ENCODE measurements around the gene BTNL8. TPM values are rescaled to one million over a fixed set of nuclear protein-coding genes. Genes with fewer than 3 reads are reported as not detected.

Gene BTNL8
- total RNA-seq, 3 donors from 2014 or later: 0.15 to 0.16 TPM; not detected in 1

DNA sequence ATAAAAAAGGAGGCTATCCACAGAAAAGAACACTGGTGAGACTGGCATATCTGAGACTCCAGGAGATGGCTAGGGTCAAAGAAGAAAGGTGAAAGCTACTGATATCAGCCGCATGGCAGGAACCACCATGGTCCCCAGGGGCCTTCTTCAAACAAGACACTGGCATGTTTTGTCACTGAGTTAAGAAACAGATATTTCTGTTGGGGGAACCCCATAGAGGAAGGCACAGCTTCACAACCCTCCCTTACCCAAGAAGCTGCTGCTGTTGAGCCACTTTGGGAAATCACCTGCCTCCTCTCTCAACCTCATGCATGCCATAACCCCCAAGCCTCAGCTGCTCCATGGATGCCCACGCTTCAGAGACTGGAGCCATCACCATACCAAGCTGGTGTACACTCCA is 76.4 kb downstream of the BTNL8 start:
- no peaks in the 10 kb centered on the region for H3K36me3 ChIP-seq
- no peaks in the 10 kb centered on the region for H3K9me3 ChIP-seq
- no peaks in the 10 kb centered on the region for H3K4me1 ChIP-seq
- DNase-seq (ENCODE audit: low spot score in 2 of 2): no peak
- intact Hi-C loops (cut with DNase I; ENCODE audit: low total_unique reads): no loop called here
- no peak overlapping the region for H3K4me3 ChIP-seq
- no peak overlapping the region for H3K27ac ChIP-seq
- no peaks in the 10 kb centered on the region for H3K27me3 ChIP-seq
- TF ChIP-seq, protein P1, sequence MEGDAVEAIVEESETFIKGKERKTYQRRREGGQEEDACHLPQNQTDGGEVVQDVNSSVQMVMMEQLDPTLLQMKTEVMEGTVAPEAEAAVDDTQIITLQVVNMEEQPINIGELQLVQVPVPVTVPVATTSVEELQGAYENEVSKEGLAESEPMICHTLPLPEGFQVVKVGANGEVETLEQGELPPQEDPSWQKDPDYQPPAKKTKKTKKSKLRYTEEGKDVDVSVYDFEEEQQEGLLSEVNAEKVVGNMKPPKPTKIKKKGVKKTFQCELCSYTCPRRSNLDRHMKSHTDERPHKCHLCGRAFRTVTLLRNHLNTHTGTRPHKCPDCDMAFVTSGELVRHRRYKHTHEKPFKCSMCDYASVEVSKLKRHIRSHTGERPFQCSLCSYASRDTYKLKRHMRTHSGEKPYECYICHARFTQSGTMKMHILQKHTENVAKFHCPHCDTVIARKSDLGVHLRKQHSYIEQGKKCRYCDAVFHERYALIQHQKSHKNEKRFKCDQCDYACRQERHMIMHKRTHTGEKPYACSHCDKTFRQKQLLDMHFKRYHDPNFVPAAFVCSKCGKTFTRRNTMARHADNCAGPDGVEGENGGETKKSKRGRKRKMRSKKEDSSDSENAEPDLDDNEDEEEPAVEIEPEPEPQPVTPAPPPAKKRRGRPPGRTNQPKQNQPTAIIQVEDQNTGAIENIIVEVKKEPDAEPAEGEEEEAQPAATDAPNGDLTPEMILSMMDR (IDR thresholded peaks at IDR 0.05): no peak
- TF ChIP-seq POLR2AphosphoS5 (IDR thresholded peaks at IDR 0.05) (no peak), POLR2A (IDR thresholded peaks at IDR 0.05) (no peak)

DNA sequence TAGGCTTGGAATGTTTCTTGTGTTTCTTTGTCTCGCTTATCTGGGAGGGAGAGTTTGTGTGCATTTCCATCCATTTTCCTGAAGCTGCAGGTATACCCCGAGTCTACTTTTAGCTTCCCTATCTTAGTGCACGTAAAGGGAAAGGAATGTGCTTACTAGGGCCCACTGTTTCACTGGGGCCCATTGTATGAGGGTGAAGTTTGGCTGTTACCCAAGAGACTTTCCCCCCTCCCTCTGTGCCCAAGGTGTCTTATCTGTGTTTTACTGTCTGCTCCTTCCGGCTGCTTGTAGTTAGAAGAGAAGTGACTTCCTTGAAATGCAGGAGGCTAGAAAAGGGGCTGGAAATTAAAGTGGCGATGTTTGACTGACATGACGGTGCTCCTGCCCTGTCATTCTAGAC is 77.6 kb downstream of the BTNL8 start:
- H3K36me3 ChIP-seq: no peaks in the 10 kb centered on the region
- DNase-seq (ENCODE audit: low spot score in 2 of 2): no peak
- intact Hi-C loops (cut with DNase I; ENCODE audit: low total_unique reads): no loop called here
- no peaks in the 10 kb centered on the region for H3K9me3 ChIP-seq
- H3K27me3 ChIP-seq: peaks cover 0 to under 1% of the 10 kb centered on the region in 2 donors
- no peak overlapping the region for H3K4me3 ChIP-seq
- H3K27ac ChIP-seq: no peak overlapping the region
- TF ChIP-seq, protein P1 (IDR thresholded peaks at IDR 0.05): no peak
- TF ChIP-seq POLR2A (IDR thresholded peaks at IDR 0.05): no peak
- TF ChIP-seq POLR2AphosphoS5 (IDR thresholded peaks at IDR 0.05): no peak
- no peaks in the 10 kb centered on the region for H3K4me1 ChIP-seq

DNA sequence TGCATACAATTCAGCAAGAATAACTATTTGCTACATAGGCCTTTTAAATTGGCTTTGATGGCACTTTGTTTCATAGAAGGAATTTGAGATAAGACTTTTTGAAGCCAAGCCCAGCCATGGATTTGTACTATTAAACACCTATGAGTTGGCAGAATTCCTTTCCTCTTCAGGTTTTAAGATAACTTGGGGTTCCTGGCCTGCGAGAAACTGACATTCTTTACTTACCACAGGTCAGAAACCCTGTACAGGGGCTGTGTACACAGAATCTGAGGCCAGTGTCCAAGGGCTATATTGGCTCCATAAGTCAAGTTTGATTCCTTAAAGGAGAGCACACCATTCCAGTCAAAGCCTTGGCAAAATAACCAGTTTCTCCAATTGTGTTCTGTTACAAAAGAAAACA is 78.9 kb downstream of the BTNL8 start:
- TF ChIP-seq, protein P1 (IDR thresholded peaks at IDR 0.05): no peak
- TF ChIP-seq POLR2A (IDR thresholded peaks at IDR 0.05) (no peak), POLR2AphosphoS5 (IDR thresholded peaks at IDR 0.05) (no peak)
- Histone ChIP-seq H3K4me3 (no peak overlapping the region), H3K9me3 (no peaks in the 10 kb centered on the region), H3K4me1 (no peaks in the 10 kb centered on the region), H3K36me3 (no peaks in the 10 kb centered on the region), H3K27ac (no peak overlapping the region), H3K27me3 (peaks cover 0 to 5% of the 10 kb centered on the region in 2 donors)
- intact Hi-C loops (cut with DNase I; ENCODE audit: low total_unique reads): no loop called here
- DNase-seq (ENCODE audit: low spot score in 2 of 2): no peak

DNA sequence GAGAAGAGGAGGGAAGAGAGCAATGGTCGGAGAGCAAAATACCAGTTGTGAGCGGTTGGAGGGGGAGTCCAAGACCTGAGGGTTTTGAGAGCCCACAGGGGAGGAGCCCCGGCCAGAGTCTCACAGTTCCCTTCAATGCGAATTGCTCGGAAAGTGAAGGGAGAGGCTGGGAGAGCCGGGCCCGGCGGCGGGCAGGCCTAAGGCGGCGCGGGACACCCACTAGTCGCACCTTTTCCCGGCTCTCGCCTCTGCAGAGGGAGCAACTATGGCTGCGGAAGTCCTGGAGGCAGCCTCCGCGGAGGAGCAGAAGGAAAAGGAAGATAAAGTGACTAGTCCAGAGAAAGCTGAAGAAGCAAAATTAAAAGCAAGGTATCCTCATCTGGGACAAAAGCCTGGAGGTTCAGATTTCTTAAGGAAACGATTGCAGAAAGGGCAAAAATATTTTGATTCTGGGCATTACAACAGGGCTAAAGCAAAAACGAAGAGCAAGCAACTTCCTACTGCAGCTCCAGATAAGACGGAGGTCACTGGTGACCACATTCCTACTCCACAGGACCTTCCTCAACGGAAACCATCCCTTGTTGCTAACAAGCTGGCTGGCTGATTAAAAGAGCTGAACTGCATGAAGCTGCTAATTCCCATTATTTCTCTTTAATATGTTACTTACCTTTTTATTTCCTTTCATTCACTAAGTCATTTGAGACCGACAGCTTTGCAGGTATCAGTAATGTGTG is 83.2 kb downstream of the BTNL8 start:
- no peak for DNase-seq (ENCODE audit: low spot score in 2 of 2)
- H3K9me3 ChIP-seq: no peaks in the 10 kb centered on the region
- H3K4me3 ChIP-seq: no peak overlapping the region
- TF ChIP-seq POLR2AphosphoS5 (IDR thresholded peaks at IDR 0.05) (no peak), POLR2A (IDR thresholded peaks at IDR 0.05) (no peak)
- TF ChIP-seq, protein P1 (IDR thresholded peaks at IDR 0.05): no peak
- no peak overlapping the region for H3K27ac ChIP-seq
- H3K4me1 ChIP-seq: no peaks in the 10 kb centered on the region
- no peaks in the 10 kb centered on the region for H3K36me3 ChIP-seq
- peaks cover 0 to 5% of the 10 kb centered on the region in 2 donors for H3K27me3 ChIP-seq
- intact Hi-C loops (cut with DNase I; ENCODE audit: low total_unique reads): no loop called here

DNA sequence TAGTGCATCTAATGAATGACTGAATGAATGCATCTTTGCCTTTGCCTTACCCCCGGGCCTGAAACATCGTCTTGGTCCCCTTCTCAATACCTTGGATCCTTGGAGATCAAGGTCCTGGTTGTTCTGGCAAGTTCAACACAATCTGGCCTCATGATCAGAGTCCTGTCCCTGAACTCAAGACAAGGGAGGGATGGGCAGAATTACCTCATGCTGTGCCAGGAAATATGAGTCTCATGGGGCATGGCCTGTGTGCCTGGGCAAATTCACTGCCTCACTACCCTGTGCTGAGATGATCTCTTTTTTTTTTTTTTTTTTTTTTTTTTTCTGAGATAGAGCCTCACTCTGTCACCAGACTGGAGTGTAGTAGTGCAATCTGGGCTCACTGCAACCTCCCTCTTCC is 89.1 kb downstream of the BTNL8 start:
- intact Hi-C loops (cut with DNase I; ENCODE audit: low total_unique reads): no loop called here
- no peaks in the 10 kb centered on the region for H3K27me3 ChIP-seq
- no peak for DNase-seq (ENCODE audit: low spot score in 2 of 2)
- no peaks in the 10 kb centered on the region for H3K4me1 ChIP-seq
- no peaks in the 10 kb centered on the region for H3K36me3 ChIP-seq
- H3K27ac ChIP-seq: no peak overlapping the region
- no peaks in the 10 kb centered on the region for H3K9me3 ChIP-seq
- no peak overlapping the region for H3K4me3 ChIP-seq
- TF ChIP-seq, protein P1 (IDR thresholded peaks at IDR 0.05): no peak
- TF ChIP-seq POLR2AphosphoS5 (IDR thresholded peaks at IDR 0.05) (no peak), POLR2A (IDR thresholded peaks at IDR 0.05) (no peak)
